Panc1 (cell line): ENCODE results near the gene PCDH18. TPM values are rescaled to one million over a fixed set of nuclear protein-coding genes. Genes with fewer than 3 reads are reported as not detected.
"Not testable (repeated sequence)": the region's sequence is repeated elsewhere in the genome, so short reads cannot be mapped to it uniquely, and the experiment has no call there.

Source experiments
- ATAC-seq: fragments of 200-7000 bp; cut with Tn5 transposase; 2 replicates; pipeline ENCODE4 v1.9.1; 2020; ENCODE audit warnings: mild to moderate bottlenecking, moderate library complexity
- BruUV-seq: library from RNA; stranded (reverse); fragments of 400-500 nt; replicated peaks from 2 replicates; lab custom pipeline; 2021; lab: Mats Ljungman, UMichigan
- CTCF ChIA-PET: fragments of 300-600 bp; sonication (Branson Sonifier 250); formaldehyde crosslinking; loops from one replicate; lab custom pipeline; 2022; ENCODE audit warnings: antibody characterized with exemption; lab: Charles Lee
- POLR2A ChIA-PET: fragments of 300-600 bp; sonication (Branson Sonifier 250); formaldehyde crosslinking; loops from one replicate; lab custom pipeline; 2022; ENCODE audit warnings: antibody characterized with exemption; lab: Charles Lee
- DNase-seq: peaks from one replicate; pipeline ENCODE4 v3.0.0-alpha.2; 2010; ENCODE audit warnings: low read depth, low spot score
- H3K27ac ChIP-seq: 2 replicates; pipeline ENCODE4 v1.5.1; 2011; ENCODE audit warnings: mild to moderate bottlenecking, low read length, inconsistent platforms
- H3K27me3 ChIP-seq: fragments of 200-500 bp; sonication (Bioruptor generic); 2 replicates; pipeline ENCODE4 v1.6.0; 2014; ENCODE audit warnings: low read length, inconsistent platforms; ENCODE audit not compliant: control insufficient read depth, insufficient read depth
- H3K36me3 ChIP-seq: fragments of 200-500 bp; sonication (Bioruptor generic); 2 replicates; pipeline ENCODE4 v1.5.1; 2014; ENCODE audit warnings: inconsistent platforms, mild to moderate bottlenecking, low read length, moderate library complexity; ENCODE audit not compliant: control insufficient read depth, insufficient read depth
- H3K4me1 ChIP-seq: 2 replicates; pipeline ENCODE4 v1.5.1; 2011; ENCODE audit warnings: inconsistent platforms, mild to moderate bottlenecking, low read length, moderate library complexity; ENCODE audit not compliant: control insufficient read depth, insufficient read depth
- H3K4me3 ChIP-seq, 2 experiments: 2 replicates each; pipeline ENCODE4 v1.5.1; 2011 to 2012; ENCODE audit warnings: low read depth in 2 of 2, low read length in 2 of 2, mild to moderate bottlenecking in 2 of 2, inconsistent platforms in 1 of 2, moderate library complexity in 1 of 2
- H3K9me3 ChIP-seq: fragments of 200-500 bp; sonication (Bioruptor generic); 2 replicates; pipeline ENCODE4 v1.5.1; 2014; ENCODE audit warnings: low read depth, mild to moderate bottlenecking, inconsistent platforms, low read length, moderate library complexity; ENCODE audit not compliant: control insufficient read depth, insufficient read depth
- CTCF ChIP-seq: fragments of 450-650 bp; IDR thresholded peaks from 2 replicates; pipeline ENCODE4 v1.5.1; 2017; ENCODE audit warnings: mild to moderate bottlenecking
- POLR2AphosphoS5 ChIP-seq: IDR thresholded peaks from 2 replicates; pipeline ENCODE4 v1.6.1; 2012; ENCODE audit warnings: mild to moderate bottlenecking, low read depth, low read length, moderate library complexity
- REST ChIP-seq, 2 experiments: IDR thresholded peaks; 2 replicates each; pipeline ENCODE4 v1.6.1; 2011 to 2012; ENCODE audit warnings: low read depth in 2 of 2, control low read depth in 1 of 2, low read length in 1 of 2, mild to moderate bottlenecking in 1 of 2, moderate library complexity in 1 of 2; ENCODE audit not compliant: insufficient read depth in 1 of 2
- SIN3A ChIP-seq: IDR thresholded peaks from 2 replicates; pipeline ENCODE4 v1.6.1; 2012; ENCODE audit warnings: low read depth, mild to moderate bottlenecking, low read length, moderate library complexity, borderline replicate concordance; ENCODE audit not compliant: insufficient read depth
- TCF7L2 ChIP-seq: IDR thresholded peaks from 2 replicates; pipeline ENCODE4 v1.6.1; 2011; ENCODE audit warnings: mild to moderate bottlenecking, low read depth, low read length, inconsistent platforms
- in situ Hi-C: cut with HindIII; loops from 2 replicates; pipeline ENCODE4 v1.10.0; 2016; ENCODE audit warnings: low sequenced_read_pairs, low pct_unique_long_range_greater_than_20kb
- intact Hi-C: fragments of 100-400 bp; cut with micrococcal nuclease; formaldehyde crosslinking; loops from one replicate; pipeline ENCODE4 v1.10.0; 2022; ENCODE audit not compliant: unreplicated experiment
- total RNA-seq: library from RNA; stranded (reverse); gene quantifications from one replicate; pipeline ENCODE4 v1.2.1, GENCODE V29; 2021; ENCODE audit not compliant: unreplicated experiment

PCDH18 gene
- total RNA-seq, 1 experiment from 2014 or later = 10.8 TPM

GRCh38 chr4:137502339-137503129, 29.8 kb downstream of the PCDH18 start:
- TF ChIP-seq POLR2AphosphoS5 = no peak
- no peaks in the 10 kb centered on the region for H3K4me1 ChIP-seq
- no peaks in the 10 kb centered on the region for H3K36me3 ChIP-seq
- no peak overlapping the region for H3K27ac ChIP-seq
- no peaks in the 10 kb centered on the region for H3K27me3 ChIP-seq
- BruUV-seq = no TSS peak
- no peak overlapping the region for H3K4me3 ChIP-seq
- no peaks in the 10 kb centered on the region for H3K9me3 ChIP-seq
- in situ Hi-C loops = no loop called here
- intact Hi-C loops = no loop called here
- ChIA-PET POLR2A (no interaction called here), CTCF (no interaction called here)
- DNase-seq (no peak), ATAC-seq (no peak)

- POLR2A ChIA-PET, CTCF ChIA-PET, ATAC-seq, H3K4me3 ChIP-seq, H3K9me3 ChIP-seq, H3K27me3 ChIP-seq, H3K27ac ChIP-seq, DNase-seq, in situ Hi-C loops, intact Hi-C loops, H3K36me3 ChIP-seq, H3K4me1 ChIP-seq, BruUV-seq: not testable (repeated sequence)
These were observed 36.0 kb downstream of the PCDH18 start for GRCh38 chr4:137496267-137496666.

- H3K27ac ChIP-seq = no peak overlapping the region
- intact Hi-C loops = no loop called here
- H3K4me1 ChIP-seq = no peaks in the 10 kb centered on the region
- H3K4me3 ChIP-seq = no peak overlapping the region
- H3K27me3 ChIP-seq = no peaks in the 10 kb centered on the region
- in situ Hi-C loops = no loop called here
- no peaks in the 10 kb centered on the region for H3K36me3 ChIP-seq
- ChIA-PET POLR2A (no interaction called here), CTCF (no interaction called here)
- BruUV-seq = no TSS peak
- TF ChIP-seq POLR2AphosphoS5 (no peak), REST (IDR thresholded peaks at IDR 0.05; ENCODE audit: insufficient read depth in 1 of 2, low read depth in 2 of 2, low read length in 1 of 2) (no peak), TCF7L2 (no peak), SIN3A (no peak), CTCF (no peak)
- H3K9me3 ChIP-seq = no peaks in the 10 kb centered on the region
- DNase-seq (no peak), ATAC-seq (no peak)
These were observed 36.7 kb downstream of the PCDH18 start for GRCh38 chr4:137495578-137495977.

- in situ Hi-C loops, BruUV-seq: not testable (repeated sequence)
These were observed 48.9 kb downstream of the PCDH18 start for GRCh38 chr4:137483313-137483959.

GRCh38 chr4:137479657-137480056, 52.6 kb downstream of the PCDH18 start:
- H3K4me3 ChIP-seq, CTCF ChIA-PET, DNase-seq, ATAC-seq, H3K4me1 ChIP-seq, H3K9me3 ChIP-seq, intact Hi-C loops, H3K27me3 ChIP-seq, H3K36me3 ChIP-seq, in situ Hi-C loops, POLR2A ChIA-PET, BruUV-seq, H3K27ac ChIP-seq: not testable (repeated sequence)

More at GRCh38 chr4:137483313-137483959, 48.9 kb downstream of the PCDH18 start:
- ATAC-seq, CTCF ChIA-PET, H3K9me3 ChIP-seq, H3K4me1 ChIP-seq, DNase-seq, POLR2A ChIA-PET, H3K4me3 ChIP-seq, intact Hi-C loops, H3K36me3 ChIP-seq, H3K27me3 ChIP-seq, H3K27ac ChIP-seq: not testable (repeated sequence)
